ENCODE measurements around the gene AMBRA1.

DNA sequence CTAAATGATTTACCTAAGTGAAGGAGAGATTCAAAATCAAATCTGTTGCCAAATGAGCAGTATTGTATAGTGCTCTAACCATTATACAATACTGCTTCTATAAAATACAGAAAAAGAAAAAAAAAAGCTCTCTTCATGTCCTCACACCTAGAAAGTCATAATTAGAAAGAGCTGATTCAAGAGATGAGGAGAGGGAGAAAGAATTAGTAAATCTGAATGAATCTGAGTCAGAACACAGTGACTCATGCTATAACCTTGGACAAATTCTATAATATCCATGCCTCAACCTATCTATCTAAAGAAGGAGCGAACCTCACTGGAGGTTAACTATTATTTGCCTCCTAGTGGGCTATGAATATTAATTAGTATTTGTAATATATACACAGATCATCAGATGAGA, 29.4 kb downstream of the AMBRA1 start:
- TF ChIP-seq, protein P1, sequence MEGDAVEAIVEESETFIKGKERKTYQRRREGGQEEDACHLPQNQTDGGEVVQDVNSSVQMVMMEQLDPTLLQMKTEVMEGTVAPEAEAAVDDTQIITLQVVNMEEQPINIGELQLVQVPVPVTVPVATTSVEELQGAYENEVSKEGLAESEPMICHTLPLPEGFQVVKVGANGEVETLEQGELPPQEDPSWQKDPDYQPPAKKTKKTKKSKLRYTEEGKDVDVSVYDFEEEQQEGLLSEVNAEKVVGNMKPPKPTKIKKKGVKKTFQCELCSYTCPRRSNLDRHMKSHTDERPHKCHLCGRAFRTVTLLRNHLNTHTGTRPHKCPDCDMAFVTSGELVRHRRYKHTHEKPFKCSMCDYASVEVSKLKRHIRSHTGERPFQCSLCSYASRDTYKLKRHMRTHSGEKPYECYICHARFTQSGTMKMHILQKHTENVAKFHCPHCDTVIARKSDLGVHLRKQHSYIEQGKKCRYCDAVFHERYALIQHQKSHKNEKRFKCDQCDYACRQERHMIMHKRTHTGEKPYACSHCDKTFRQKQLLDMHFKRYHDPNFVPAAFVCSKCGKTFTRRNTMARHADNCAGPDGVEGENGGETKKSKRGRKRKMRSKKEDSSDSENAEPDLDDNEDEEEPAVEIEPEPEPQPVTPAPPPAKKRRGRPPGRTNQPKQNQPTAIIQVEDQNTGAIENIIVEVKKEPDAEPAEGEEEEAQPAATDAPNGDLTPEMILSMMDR (IDR thresholded peaks at IDR 0.05): no peak
- no peak for TF ChIP-seq EP300 (IDR thresholded peaks at IDR 0.05; ENCODE audit: low read depth)

All from transverse colon (tissue), 3 donors.